VCaP (cell line): ENCODE measurements around the gene TRIM26.

Source experiments
- H3K27ac ChIP-seq: fragments of 450-650 bp; 2 replicates; pipeline ENCODE4 v1.5.1; 2017
- CTCF ChIP-seq: fragments of 450-650 bp; conservative IDR thresholded peaks from 2 replicates; pipeline ENCODE4 v1.5.1; 2017; ENCODE audit warnings: mild to moderate bottlenecking, moderate library complexity

The TRIM26 gene

GRCh38 chr6:30135147-30135546, 78.1 kb downstream of the TRIM26 start:
- TF ChIP-seq CTCF: no peak
- no peak overlapping the region for H3K27ac ChIP-seq
